ENCODE data around the gene PSMG3. TPM values are rescaled to one million over a fixed set of nuclear protein-coding genes. Genes with fewer than 3 reads are reported as not detected.
A peak's percentile ranks its signal among the peaks of the same experiment; 100 is the strongest.

PSMG3 gene
- total and polyA plus RNA-seq, 3 donors from 2014 or later = 23.7 to 44.5 (median 39.1) TPM

GRCh38 chr7:1580422-1581030 is 10.7 kb upstream of the PSMG3 start:
- intact Hi-C loops (cut with DNase I; ENCODE audit: low total_unique reads) = no loop called here
- Histone ChIP-seq H3K4me1 (peaks cover 5% of the 10 kb centered on the region), H3K27ac (no peak overlapping the region), H3K36me3 (ENCODE audit: low read depth, missing control alignments) (no peaks in the 10 kb centered on the region), H3K9me3 (no peaks in the 10 kb centered on the region), H3K4me3 (no peak overlapping the region), H3K27me3 (no peaks in the 10 kb centered on the region)
- WGBS, 2 donors = 83 to 84% methylated on average over 17 to 19 of the region's 19 CpGs
- no peak for TF ChIP-seq POLR2A (IDR thresholded peaks at IDR 0.05)
- TF ChIP-seq, protein P1, sequence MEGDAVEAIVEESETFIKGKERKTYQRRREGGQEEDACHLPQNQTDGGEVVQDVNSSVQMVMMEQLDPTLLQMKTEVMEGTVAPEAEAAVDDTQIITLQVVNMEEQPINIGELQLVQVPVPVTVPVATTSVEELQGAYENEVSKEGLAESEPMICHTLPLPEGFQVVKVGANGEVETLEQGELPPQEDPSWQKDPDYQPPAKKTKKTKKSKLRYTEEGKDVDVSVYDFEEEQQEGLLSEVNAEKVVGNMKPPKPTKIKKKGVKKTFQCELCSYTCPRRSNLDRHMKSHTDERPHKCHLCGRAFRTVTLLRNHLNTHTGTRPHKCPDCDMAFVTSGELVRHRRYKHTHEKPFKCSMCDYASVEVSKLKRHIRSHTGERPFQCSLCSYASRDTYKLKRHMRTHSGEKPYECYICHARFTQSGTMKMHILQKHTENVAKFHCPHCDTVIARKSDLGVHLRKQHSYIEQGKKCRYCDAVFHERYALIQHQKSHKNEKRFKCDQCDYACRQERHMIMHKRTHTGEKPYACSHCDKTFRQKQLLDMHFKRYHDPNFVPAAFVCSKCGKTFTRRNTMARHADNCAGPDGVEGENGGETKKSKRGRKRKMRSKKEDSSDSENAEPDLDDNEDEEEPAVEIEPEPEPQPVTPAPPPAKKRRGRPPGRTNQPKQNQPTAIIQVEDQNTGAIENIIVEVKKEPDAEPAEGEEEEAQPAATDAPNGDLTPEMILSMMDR (IDR thresholded peaks at IDR 0.05) = no peak
- DNase-seq = no peak

- H3K4me1 ChIP-seq = peaks cover 5% of the 10 kb centered on the region
- no peak overlapping the region for H3K4me3 ChIP-seq
- DNase-seq = peak; percentile 79
- no peaks in the 10 kb centered on the region for H3K9me3 ChIP-seq
- intact Hi-C loops (cut with DNase I; ENCODE audit: low total_unique reads) = loop anchor here (10.0 kb wide), 1 partner anchor 635 kb away; no protein-coding TSS in a partner anchor
- no peaks in the 10 kb centered on the region for H3K27me3 ChIP-seq
- 35 to 38% methylated on average over 11 to 13 of the region's 14 CpGs for WGBS, 2 donors
- H3K27ac ChIP-seq = no peak overlapping the region
- H3K36me3 ChIP-seq (ENCODE audit: low read depth, missing control alignments) = no peaks in the 10 kb centered on the region
- TF ChIP-seq, protein P1 (IDR thresholded peaks at IDR 0.05) = peak in 2 of 3 experiments; percentile 50 to 68
- TF ChIP-seq POLR2A (IDR thresholded peaks at IDR 0.05) = no peak
These were observed 9.9 kb upstream of the PSMG3 start for GRCh38 chr7:1579481-1580421.

GRCh38 chr7:1578513-1578912 is 8.7 kb upstream of the PSMG3 start:
- Histone ChIP-seq H3K36me3 (ENCODE audit: low read depth, missing control alignments) (no peaks in the 10 kb centered on the region), H3K27me3 (no peaks in the 10 kb centered on the region), H3K27ac (no peak overlapping the region), H3K4me1 (peaks cover 5% of the 10 kb centered on the region), H3K4me3 (no peak overlapping the region), H3K9me3 (no peaks in the 10 kb centered on the region)
- TF ChIP-seq, protein P1 (IDR thresholded peaks at IDR 0.05) = no peak
- TF ChIP-seq POLR2A (IDR thresholded peaks at IDR 0.05) = no peak
- intact Hi-C loops (cut with DNase I; ENCODE audit: low total_unique reads) = loop anchor here (10.0 kb wide), 1 partner anchor 636 kb away; no protein-coding TSS in a partner anchor
- 90 to 94% methylated on average over 6 of the region's 6 CpGs for WGBS, 2 donors
- DNase-seq = no peak

GRCh38 chr7:1576521-1577253 is 6.9 kb upstream of the PSMG3 start:
- intact Hi-C loops (cut with DNase I; ENCODE audit: low total_unique reads) = loop anchor here (10.0 kb wide), 1 partner anchor 638 kb away; no protein-coding TSS in a partner anchor
- no peaks in the 10 kb centered on the region for H3K36me3 ChIP-seq (ENCODE audit: low read depth, missing control alignments)
- H3K4me1 ChIP-seq = peaks cover 8% of the 10 kb centered on the region
- H3K27me3 ChIP-seq = no peaks in the 10 kb centered on the region
- DNase-seq = no peak
- no peak overlapping the region for H3K4me3 ChIP-seq
- no peak overlapping the region for H3K27ac ChIP-seq
- 77 to 80% methylated on average over 15 of the region's 15 CpGs for WGBS, 2 donors
- no peak for TF ChIP-seq POLR2A (IDR thresholded peaks at IDR 0.05)
- TF ChIP-seq, protein P1 (IDR thresholded peaks at IDR 0.05) = no peak
- H3K9me3 ChIP-seq = no peaks in the 10 kb centered on the region

All from testis (tissue), 3 donors.